K562 (cell line): Measurements from ENCODE around the gene FAM227B. TPM values are rescaled to one million over a fixed set of nuclear protein-coding genes. Genes with fewer than 3 reads are reported as not detected.

Source experiments
- ATAC-seq: fragments of 200-7000 bp; cut with Tn5 transposase; 3 replicates; pipeline ENCODE4 v1.9.1; 2020; ENCODE audit warnings: moderate library complexity
- Bru-seq: library from RNA; stranded (reverse); fragments of 400-500 nt; gene quantifications from one replicate; lab custom pipeline; 2021; lab: Mats Ljungman, UMichigan
- BruChase-seq, 2 experiments: library from RNA; stranded (reverse); fragments of 400-500 nt; gene quantifications; one replicate each; lab custom pipeline; 2021; lab: Mats Ljungman, UMichigan
- BruUV-seq: library from RNA; stranded (reverse); fragments of 400-500 nt; replicated peaks from 2 replicates; lab custom pipeline; 2021; lab: Mats Ljungman, UMichigan
- CTCF ChIA-PET: fragments of 300-600 bp; formaldehyde crosslinking; extraction: SDS; loops from one replicate; lab custom pipeline; 2021; ENCODE audit warnings: low intra/inter-chr PET ratio; lab: Yijun Ruan, JAX
- POLR2A ChIA-PET: fragments of 300-600, 350-650 bp; sonication (Branson Sonifier 250); formaldehyde crosslinking; extraction: SDS; loops from one replicate; lab custom pipeline; 2021; ENCODE audit warnings: antibody characterized with exemption, inconsistent platforms; lab: Yijun Ruan, JAX
- DNase-seq, 4 experiments: peaks; one replicate each; pipeline versions ENCODE4 v3.0.0 to v3.0.0-alpha.2; 2011 to 2018; ENCODE audit warnings: low spot score in 3 of 4, mixed read lengths in 3 of 4; ENCODE audit errors: extremely low read depth in 1 of 4
- FAIRE-seq: peaks from 2 replicates; lab custom pipeline; 2011; peaks lifted over from hg19 to GRCh38; lab: Jason Lieb, UNC
- H2AFZ ChIP-seq: 2 replicates; pipeline ENCODE4 v1.6.0; 2011; ENCODE audit warnings: low read depth, low read length, control low read depth, inconsistent platforms
- H3K27ac ChIP-seq: fragments of 200-600 bp; 3 replicates; pipeline ENCODE4 v1.8.0; 2011; ENCODE audit warnings: low read depth, mild to moderate bottlenecking, control low read depth, inconsistent platforms, low read length, moderate library complexity, mixed read lengths; ENCODE audit errors: extremely low read depth
- H3K27me3 ChIP-seq, 2 experiments: fragments of 300-600 bp in 1 of 2; 2 replicates in 1 of 2; 3 replicates in 1 of 2; pipeline versions ENCODE4 v1.6.0 to v1.8.0; 2011; ENCODE audit warnings: inconsistent platforms in 2 of 2, low read length in 2 of 2, mild to moderate bottlenecking in 1 of 2, mixed read lengths in 1 of 2, moderate library complexity in 1 of 2; ENCODE audit not compliant: control insufficient read depth in 2 of 2, insufficient read depth in 2 of 2
- H3K36me3 ChIP-seq: fragments of 300-600 bp; 3 replicates; pipeline ENCODE4 v1.8.0; 2011; ENCODE audit warnings: mild to moderate bottlenecking, low read length, inconsistent platforms; ENCODE audit not compliant: control insufficient read depth, insufficient read depth
- H3K4me1 ChIP-seq, 2 experiments: fragments of 200-600 bp in 1 of 2; replicated peaks in 1 of 2; 2 replicates in 1 of 2; 3 replicates in 1 of 2; pipeline versions ENCODE4 v1.5.1 to v1.8.0; 2011; ENCODE audit warnings: inconsistent platforms in 2 of 2, low read length in 2 of 2, mild to moderate bottlenecking in 1 of 2, mixed read lengths in 1 of 2, moderate library complexity in 1 of 2; ENCODE audit not compliant: control insufficient read depth in 2 of 2, insufficient read depth in 2 of 2
- H3K4me2 ChIP-seq: 2 replicates; pipeline ENCODE4 v1.6.1; 2011; ENCODE audit warnings: low read length, control low read depth, inconsistent platforms, mixed read lengths; ENCODE audit not compliant: insufficient read depth
- H3K4me3 ChIP-seq: fragments of 200-600 bp; sonication (generic), shearing (Covaris generic); 2 replicates; pipeline ENCODE4 v1.5.1; 2016; ENCODE audit warnings: control low read depth, inconsistent platforms
- H3K79me2 ChIP-seq: fragments of 200-600 bp; 3 replicates; pipeline ENCODE4 v1.8.0; 2011; ENCODE audit warnings: low read length, inconsistent platforms; ENCODE audit not compliant: control insufficient read depth, insufficient read depth
- H3K9ac ChIP-seq, 2 experiments: 2 replicates each; pipeline versions ENCODE4 v1.6.0 to v1.6.1; 2011; ENCODE audit warnings: low read depth in 2 of 2, low read length in 2 of 2, control low read depth in 1 of 2, inconsistent platforms in 1 of 2, mild to moderate bottlenecking in 1 of 2, mixed read lengths in 1 of 2; ENCODE audit not compliant: insufficient read depth in 1 of 2
- H3K9me1 ChIP-seq: one replicate; pipeline ENCODE4 v1.6.0; 2011; ENCODE audit warnings: inconsistent platforms, mild to moderate bottlenecking, low read length, moderate library complexity; ENCODE audit not compliant: control insufficient read depth, insufficient read depth
- H3K9me3 ChIP-seq: replicated peaks from 2 replicates; pipeline ENCODE4 v1.5.1; 2011; ENCODE audit warnings: low read depth, low read length, inconsistent platforms; ENCODE audit not compliant: control insufficient read depth, insufficient read depth
- H4K20me1 ChIP-seq: replicated peaks from 2 replicates; pipeline ENCODE4 v1.6.1; 2011; ENCODE audit warnings: low read length, inconsistent platforms, mixed read lengths; ENCODE audit not compliant: control insufficient read depth, insufficient read depth
- GMEB1 ChIP-seq: fragments of 250-450 bp; sonication (Bioruptor Pico); IDR thresholded peaks from 2 replicates; pipeline ENCODE4 v1.4.0; 2020; ENCODE audit warnings: mild to moderate bottlenecking
- XRCC5 ChIP-seq: fragments of 200-400 bp; formaldehyde crosslinking; IDR thresholded peaks from 2 replicates; pipeline ENCODE4 v1.6.1; 2017; ENCODE audit warnings: low read depth, mild to moderate bottlenecking, low read length
- WGBS: fragments of 100-300 bp; shearing (Covaris generic); methylation state at CpG from one replicate; pipeline ENCODE4 v1.1.6; 2016; ENCODE audit warnings: low coverage, mixed read lengths; ENCODE audit not compliant: insufficient coverage; ENCODE audit errors: missing lambda C conversion rate; 5-methylcytosine and 5-hydroxymethylcytosine counted together
- in situ Hi-C: fragments of 300-500 bp; cut with MboI; formaldehyde crosslinking; loops from 4 replicates; pipeline ENCODE4 v1.15.0; 2018; ENCODE audit warnings: inconsistent platforms, mixed read lengths
- intact Hi-C: fragments of 100-400 bp; cut with micrococcal nuclease; formaldehyde crosslinking; loops from 2 replicates; pipeline ENCODE4 v1.14.2; 2022
- long read RNA-seq, 3 experiments: library from polyadenylated mRNA in 2 of 3; library from RNA in 1 of 3; unstranded in 2 of 3; stranded (forward) in 1 of 3; transcript quantifications; one replicate each; pipeline ENCODE4 v2.0.0, GENCODE V29; 2019 to 2022
- polyA minus RNA-seq, 3 experiments: library from RNA; depleted of rRNA, polyadenylated mRNA; stranded (reverse); fragments of >200 nt; gene quantifications; 2 replicates each; pipeline ENCODE4 v1.2.3, GENCODE V29; 2011
- polyA plus RNA-seq, 8 experiments: library from polyadenylated mRNA; depleted of rRNA in 4 of 8; stranded (reverse) in 5 of 8; unstranded in 3 of 8; fragments of >200 nt; fragmentation: Nextera tagmentation in 2 of 8; fragmentation: Illumina TruSeq in 1 of 8; extraction: Ambion mirVana in 2 of 8; extraction: Trizol in 1 of 8; gene quantifications; 2 replicates each; pipeline versions ENCODE4 v1.2.1 to v1.2.3, GENCODE V29; 2011 to 2014; ENCODE audit warnings: inconsistent platforms in 1 of 8, missing spikeins in 1 of 8
- total RNA-seq, 7 experiments: library from RNA; depleted of rRNA in 6 of 7; stranded (reverse); fragments of >200 nt in 6 of 7; fragmentation: Illumina TruSeq in 2 of 7; extraction: Trizol in 2 of 7; gene quantifications; 2 replicates each; pipeline versions ENCODE4 v1.2.1 to v1.2.3, GENCODE V29; 2011 to 2021; ENCODE audit warnings: low replicate concordance in 1 of 7
- TF ChIP-seq, protein P1 (sequence below): fragments of 250-450 bp; sonication (Bioruptor Pico); IDR thresholded peaks from 2 replicates; pipeline ENCODE4 v1.5.0; 2022; ENCODE audit warnings: mild to moderate bottlenecking
- TF ChIP-seq, protein P2 (sequence below): IDR thresholded peaks from 2 replicates; pipeline ENCODE4 v1.6.1; 2011; ENCODE audit warnings: borderline replicate concordance, low read depth, mild to moderate bottlenecking, moderate library complexity, low read length; ENCODE audit not compliant: insufficient read depth, poor library complexity, severe bottlenecking

Gene FAM227B, protein sequence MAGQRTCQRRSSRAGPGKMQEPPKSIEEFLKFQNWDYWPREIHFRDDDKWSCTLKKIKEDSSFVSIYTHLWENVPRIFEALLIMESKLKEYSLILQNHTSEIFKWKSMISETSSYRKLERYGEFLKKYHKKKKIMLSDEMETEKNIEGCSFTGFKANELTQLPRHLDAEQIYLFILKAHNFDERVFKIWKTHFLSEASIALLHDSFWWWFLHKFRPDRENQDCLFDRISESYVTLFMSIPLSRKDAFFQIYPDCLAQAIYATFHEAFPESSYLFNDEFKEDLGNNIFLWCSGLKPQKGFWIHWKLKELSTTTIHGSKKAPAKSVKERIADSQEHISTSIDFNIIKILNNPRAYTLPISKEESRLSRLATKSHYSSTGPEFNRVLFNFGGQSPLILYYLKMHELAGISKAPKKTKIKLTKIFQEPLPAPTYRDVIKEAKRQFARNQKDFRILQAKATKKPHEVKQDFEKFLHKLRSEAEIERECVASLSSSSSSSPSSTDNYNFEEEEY
- total RNA-seq (2011; cell fraction: chromatin; rRNA removed; ENCODE audit: low replicate concordance), result 7.1 and 8.3 TPM in 2 replicates
- total RNA-seq (2011; cell fraction: nucleolus; rRNA removed), result 3.6 and 5.7 TPM in 2 replicates
- 10.1 and 21.8 TPM in 2 replicates for total RNA-seq (2011; cell fraction: nucleoplasm; rRNA removed)
- total RNA-seq (2014; rRNA removed) (5.1 and 6.4 TPM in 2 replicates), total RNA-seq (2014; rRNA removed; fragmentation: Illumina TruSeq; extraction: Trizol) (11.2 and 13.8 TPM in 2 replicates), total RNA-seq (2015; rRNA removed; fragmentation: Illumina TruSeq; extraction: Trizol) (8.2 and 10.0 TPM in 2 replicates), total RNA-seq (2021) (6.6 and 7.7 TPM in 2 replicates), polyA plus RNA-seq (2011; rRNA removed) (9.6 and 11.7 TPM in 2 replicates), polyA plus RNA-seq (2014; fragmentation: Illumina TruSeq; extraction: Trizol) (8.5 and 9.0 TPM in 2 replicates), polyA plus RNA-seq (2014; fragmentation: Nextera tagmentation; extraction: Ambion mirVana) (10 to 100 TPM; 11.5 to 11.9 TPM), polyA plus RNA-seq (2014; rRNA removed) (9.0 and 12.5 TPM in 2 replicates), polyA minus RNA-seq (2011; rRNA and poly(A)+ RNA removed) (9.8 and 12.9 TPM in 2 replicates), Bru-seq, nascent RNA (percentile 40 among the genes with signal in this experiment), BruChase-seq, experiment 1, labeled RNA remaining after a 2-hour chase (percentile 41 among the genes with signal in this experiment), BruChase-seq, experiment 2, labeled RNA remaining after a 6-hour chase (percentile 37 among the genes with signal in this experiment)
- polyA plus RNA-seq (2011; cell fraction: cytosol; rRNA removed), result 2.0 and 4.4 TPM in 2 replicates
- polyA plus RNA-seq (2011; cell fraction: nucleus; rRNA removed), result 6.5 and 9.2 TPM in 2 replicates
- polyA plus RNA-seq (2012), result 10.6 and 11.9 TPM in 2 replicates
- polyA minus RNA-seq (2011; cell fraction: cytosol; rRNA and poly(A)+ RNA removed), result 1.6 and 3.5 TPM in 2 replicates
- polyA minus RNA-seq (2011; cell fraction: nucleus; rRNA and poly(A)+ RNA removed), result 12.5 and 14.8 TPM in 2 replicates
- long read RNA-seq, experiment 1, partial matches to known transcripts, result 2 of 14 reads
- long read RNA-seq, experiment 1, other reads (novel, unspliced or antisense), result 12 of 14 reads
- long read RNA-seq, experiment 2, partial matches to known transcripts, result 1 of 9 reads
- long read RNA-seq, experiment 2, other reads (novel, unspliced or antisense), result 8 of 9 reads
- long read RNA-seq, experiment 3, partial matches to known transcripts, result 4 of 10 reads
- long read RNA-seq, experiment 3, other reads (novel, unspliced or antisense), result 6 of 10 reads

- Histone ChIP-seq H4K20me1 (no peaks in the 10 kb centered on the region), H3K4me3 (peak within 1 kb of the TSS; percentile 65), H3K4me2 (peak within 1 kb of the TSS; percentile 90), H2AFZ (peak within 1 kb of the TSS; percentile 85), H3K79me2 (peaks cover 56% of the 10 kb centered on the region), H3K36me3 (peaks cover 20% of the 10 kb centered on the region), H3K4me1 (peaks cover 0 to 10% of the 10 kb centered on the region in 2 experiments; a peak in 2 of 5 replicates), H3K27ac (peak within 1 kb of the TSS; percentile 84), H3K27me3 (no peaks in the 10 kb centered on the region), H3K9me3 (peaks cover 5% of the 10 kb centered on the region), H3K9me1 (no peaks in the 10 kb centered on the region), H3K9ac (peak within 1 kb of the TSS; percentile 72 to 99)
- WGBS, result 2% methylated on average over 50 of the region's 59 CpGs
- FAIRE-seq (peak; percentile 93), DNase-seq (peak; percentile 89 to 98 (median 92)), ATAC-seq (peak; percentile 98)
- in situ Hi-C loops, result no loop called here
- CTCF ChIA-PET, result no interaction called here
- POLR2A ChIA-PET, result interaction anchor here (0.6 to 2.4 kb wide), 2 partner anchors 11 to 776 kb away, joined by 3 to 9 read pairs; no protein-coding TSS in a partner anchor
- no TSS peak for BruUV-seq
- intact Hi-C loops, result no loop called here
- TF ChIP-seq, protein P1, sequence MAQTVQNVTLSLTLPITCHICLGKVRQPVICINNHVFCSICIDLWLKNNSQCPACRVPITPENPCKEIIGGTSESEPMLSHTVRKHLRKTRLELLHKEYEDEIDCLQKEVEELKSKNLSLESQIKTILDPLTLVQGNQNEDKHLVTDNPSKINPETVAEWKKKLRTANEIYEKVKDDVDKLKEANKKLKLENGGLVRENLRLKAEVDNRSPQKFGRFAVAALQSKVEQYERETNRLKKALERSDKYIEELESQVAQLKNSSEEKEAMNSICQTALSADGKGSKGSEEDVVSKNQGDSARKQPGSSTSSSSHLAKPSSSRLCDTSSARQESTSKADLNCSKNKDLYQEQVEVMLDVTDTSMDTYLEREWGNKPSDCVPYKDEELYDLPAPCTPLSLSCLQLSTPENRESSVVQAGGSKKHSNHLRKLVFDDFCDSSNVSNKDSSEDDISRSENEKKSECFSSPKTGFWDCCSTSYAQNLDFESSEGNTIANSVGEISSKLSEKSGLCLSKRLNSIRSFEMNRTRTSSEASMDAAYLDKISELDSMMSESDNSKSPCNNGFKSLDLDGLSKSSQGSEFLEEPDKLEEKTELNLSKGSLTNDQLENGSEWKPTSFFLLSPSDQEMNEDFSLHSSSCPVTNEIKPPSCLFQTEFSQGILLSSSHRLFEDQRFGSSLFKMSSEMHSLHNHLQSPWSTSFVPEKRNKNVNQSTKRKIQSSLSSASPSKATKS (CRISPR knock-in tag), result peak; percentile 77; the same call in 1 of the 2 replicates
- TF ChIP-seq XRCC5, result peak; percentile 66; the same call in 1 of the 2 replicates
- TF ChIP-seq, protein P2, sequence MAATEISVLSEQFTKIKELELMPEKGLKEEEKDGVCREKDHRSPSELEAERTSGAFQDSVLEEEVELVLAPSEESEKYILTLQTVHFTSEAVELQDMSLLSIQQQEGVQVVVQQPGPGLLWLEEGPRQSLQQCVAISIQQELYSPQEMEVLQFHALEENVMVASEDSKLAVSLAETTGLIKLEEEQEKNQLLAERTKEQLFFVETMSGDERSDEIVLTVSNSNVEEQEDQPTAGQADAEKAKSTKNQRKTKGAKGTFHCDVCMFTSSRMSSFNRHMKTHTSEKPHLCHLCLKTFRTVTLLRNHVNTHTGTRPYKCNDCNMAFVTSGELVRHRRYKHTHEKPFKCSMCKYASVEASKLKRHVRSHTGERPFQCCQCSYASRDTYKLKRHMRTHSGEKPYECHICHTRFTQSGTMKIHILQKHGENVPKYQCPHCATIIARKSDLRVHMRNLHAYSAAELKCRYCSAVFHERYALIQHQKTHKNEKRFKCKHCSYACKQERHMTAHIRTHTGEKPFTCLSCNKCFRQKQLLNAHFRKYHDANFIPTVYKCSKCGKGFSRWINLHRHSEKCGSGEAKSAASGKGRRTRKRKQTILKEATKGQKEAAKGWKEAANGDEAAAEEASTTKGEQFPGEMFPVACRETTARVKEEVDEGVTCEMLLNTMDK, result peak; percentile 9
- TF ChIP-seq GMEB1 (CRISPR knock-in tag), result peak; percentile 77
These were observed at the start of gene FAM227B, which contains the start of gene DTWD1 for GRCh38 chr15:49620658-49621368. TSS of gene FAM227B (minus strand) at chr15:49620818. CDS start at chr15:49615171, 5,647 bp downstream. TSS of gene DTWD1 (plus strand) at chr15:49621048. CDS start at chr15:49625168, 4,120 bp downstream.
